Large intestine (tissue), 3 donors: Measurements from ENCODE around the gene RNF115. TPM values are rescaled to one million over a fixed set of nuclear protein-coding genes. Genes with fewer than 3 reads are reported as not detected.
A peak's percentile ranks its signal among the peaks of the same experiment; 100 is the strongest.
"Not testable (repeated sequence)": the region's sequence is repeated elsewhere in the genome, so short reads cannot be mapped to it uniquely, and the experiment has no call there.

Experiments used
- DNase-seq, 2 donors: peaks; one replicate each; pipeline versions ENCODE4 v3.0.0 to v3.0.0-alpha.2; 2013
- H3K27ac ChIP-seq: one replicate; pipeline ENCODE4 v1.5.1; 2013; ENCODE audit warnings: low read length
- H3K27me3 ChIP-seq: 2 replicates; pipeline ENCODE4 v1.6.1; 2013; ENCODE audit warnings: low read length; ENCODE audit not compliant: control insufficient read depth, insufficient read depth
- H3K36me3 ChIP-seq: 2 replicates; pipeline ENCODE4 v1.6.1; 2013; ENCODE audit warnings: low read length; ENCODE audit not compliant: control insufficient read depth, insufficient read depth
- H3K4me1 ChIP-seq: one replicate; pipeline ENCODE4 v1.6.1; 2013; ENCODE audit warnings: low read length; ENCODE audit not compliant: control insufficient read depth, insufficient read depth
- H3K4me3 ChIP-seq: one replicate; pipeline ENCODE4 v1.5.1; 2013; ENCODE audit warnings: low read length
- H3K9me3 ChIP-seq: one replicate; pipeline ENCODE4 v1.6.1; 2013; ENCODE audit warnings: mild to moderate bottlenecking, low read depth, low read length, moderate library complexity; ENCODE audit not compliant: control insufficient read depth
- WGBS: methylation state at CpG from one replicate; pipeline ENCODE4 v1.1.5; 2013; ENCODE audit warnings: low lambda C conversion rate; ENCODE audit not compliant: insufficient coverage; 5-methylcytosine and 5-hydroxymethylcytosine counted together
- polyA plus RNA-seq: library from polyadenylated mRNA; unstranded; fragments of 120-200 nt; gene quantifications from one replicate; pipeline ENCODE4 v1.2.1, GENCODE V29; 2013

The RNF115 gene
- polyA plus RNA-seq, 1 donor, result 14.7 TPM

DNA sequence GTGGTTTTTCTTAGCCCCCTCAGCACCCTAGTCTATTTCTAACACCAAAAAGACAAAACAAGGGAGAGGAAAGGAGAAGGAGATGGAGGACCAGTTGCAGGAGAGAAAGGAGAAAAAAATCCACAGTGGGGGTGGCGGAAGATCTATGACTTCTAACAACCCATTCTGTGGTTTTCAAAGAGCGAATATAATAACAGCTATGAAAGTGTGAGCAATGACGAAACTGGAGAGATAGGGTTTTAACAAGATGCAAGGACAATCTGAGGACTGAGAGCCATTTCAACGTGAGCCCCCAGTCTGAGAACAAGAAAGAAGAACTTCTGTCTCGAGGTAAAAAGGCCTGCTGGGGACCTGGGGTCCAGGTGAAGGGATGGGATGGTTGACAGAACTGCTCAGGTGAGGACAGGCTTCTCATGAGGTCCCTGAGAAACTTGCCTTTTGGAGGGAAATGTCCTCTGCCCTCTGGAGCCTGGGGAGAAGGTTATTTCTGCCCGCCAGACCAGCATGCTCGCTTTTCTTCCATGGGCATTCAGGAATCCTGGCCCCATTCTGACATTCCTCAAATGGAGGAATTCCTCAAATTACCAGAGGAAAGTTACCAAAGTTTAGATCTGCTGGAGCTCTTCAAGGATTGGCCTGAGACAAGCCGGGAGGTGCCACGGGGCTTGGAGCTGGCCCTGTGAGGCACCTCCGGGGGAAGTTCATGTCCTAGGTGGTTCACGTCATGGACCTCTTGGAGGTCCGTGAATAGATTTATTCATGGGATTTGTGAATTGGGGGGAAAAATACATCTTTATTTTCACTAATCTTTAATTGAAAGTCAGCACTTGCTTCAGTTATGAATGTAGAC, 104.4 kb downstream of the RNF115 start, which contains the start of gene CD160:
Gene CD160 (plus strand): TSS at position 270 of the 850 bp plus-strand sequence. CDS start 8,829 bp downstream, outside the sequence.
- 100% methylated on average over 1 of the region's 12 CpGs for WGBS
- no peak within 1 kb of the TSS for H3K4me3 ChIP-seq
- H3K9me3 ChIP-seq, result no peaks in the 10 kb centered on the region
- H3K27ac ChIP-seq, result no peak within 1 kb of the TSS
- DNase-seq, result no peak
- peaks cover 20% of the 10 kb centered on the region for H3K4me1 ChIP-seq
- H3K36me3 ChIP-seq, result no peaks in the 10 kb centered on the region
- H3K27me3 ChIP-seq, result peaks cover 4% of the 10 kb centered on the region

DNA sequence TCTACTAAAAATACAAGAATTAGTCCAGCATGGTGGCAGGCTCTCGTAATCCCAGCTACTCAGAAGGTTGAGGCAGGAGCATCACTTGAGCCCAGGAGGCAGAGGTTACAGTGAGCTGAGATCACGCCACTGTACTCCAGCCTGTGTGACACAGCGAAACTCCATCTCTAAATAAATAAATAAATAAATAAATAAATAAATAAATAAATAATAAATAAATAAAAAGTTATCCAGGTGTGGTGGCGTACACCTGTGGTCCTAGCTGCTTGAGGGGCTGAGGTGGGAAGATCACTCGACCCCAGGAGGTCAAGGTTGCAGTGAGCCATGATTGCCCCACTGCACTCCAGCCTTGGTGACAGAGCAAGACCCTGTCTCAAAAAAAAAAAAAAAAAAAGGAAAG, 105.4 kb downstream of the RNF115 start:
- not testable (repeated sequence) for H3K27ac ChIP-seq

GRCh38 chr1:145717833-145718232, 106.1 kb downstream of the RNF115 start:
- WGBS, result no CpG with 5 or more reads among the region's 1 CpG
- no peak overlapping the region for H3K4me3 ChIP-seq
- no peaks in the 10 kb centered on the region for H3K36me3 ChIP-seq
- DNase-seq, result no peak
- no peaks in the 10 kb centered on the region for H3K9me3 ChIP-seq
- H3K27me3 ChIP-seq, result peaks cover 4% of the 10 kb centered on the region
- H3K27ac ChIP-seq, result no peak overlapping the region
- H3K4me1 ChIP-seq, result peaks cover 28% of the 10 kb centered on the region

More for the DNA sequence above, 105.4 kb downstream of the RNF115 start:
- peaks cover 25% of the 10 kb centered on the region for H3K4me1 ChIP-seq
- H3K9me3 ChIP-seq, H3K27me3 ChIP-seq, DNase-seq, H3K36me3 ChIP-seq, H3K4me3 ChIP-seq: not testable (repeated sequence)
- no CpG with 5 or more reads among the region's 5 CpGs for WGBS

DNA sequence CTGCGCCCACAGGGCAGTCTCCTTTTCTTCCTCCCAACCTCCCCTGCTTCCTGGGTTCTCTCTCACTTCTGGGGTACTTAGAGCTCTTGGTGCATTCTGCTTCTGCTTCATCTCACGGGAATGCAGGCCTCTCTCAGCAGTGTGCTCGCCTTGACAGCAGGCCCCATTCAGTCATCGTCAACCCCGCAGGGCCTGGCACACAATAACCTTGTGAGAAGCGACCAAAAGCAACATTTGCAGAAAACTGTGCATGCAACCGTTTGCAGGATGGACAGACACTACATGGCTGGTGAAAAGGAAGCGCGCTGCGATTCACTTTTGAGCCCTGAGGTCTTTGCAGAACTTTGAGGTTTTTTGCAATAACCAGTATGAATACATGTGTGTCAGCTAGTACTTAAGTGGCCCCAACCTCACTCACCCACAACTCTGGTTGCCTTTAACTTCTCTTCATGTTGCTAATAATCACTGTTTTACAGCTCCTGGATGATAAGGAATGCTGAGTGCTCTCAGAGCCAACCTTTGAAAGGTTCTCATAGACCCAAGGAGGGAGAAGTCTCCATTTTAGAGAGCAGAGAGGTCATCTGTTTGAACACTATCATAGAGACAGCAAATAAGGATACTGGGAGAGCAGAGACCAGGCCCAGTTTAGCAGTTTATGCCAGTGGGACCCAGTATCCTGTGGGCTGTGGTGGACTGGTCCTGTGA, 107.1 kb downstream of the RNF115 start:
- Histone ChIP-seq H3K27me3 (peaks cover 4% of the 10 kb centered on the region), H3K9me3 (no peaks in the 10 kb centered on the region), H3K27ac (no peak overlapping the region), H3K4me3 (no peak overlapping the region), H3K36me3 (no peaks in the 10 kb centered on the region), H3K4me1 (peaks cover 30% of the 10 kb centered on the region)
- DNase-seq, result peak in 1 of 2 donors; percentile 68
- WGBS, result no CpG with 5 or more reads among the region's 10 CpGs

GRCh38 chr1:145714524-145715111, 109.3 kb downstream of the RNF115 start:
- Histone ChIP-seq H3K4me1 (peaks cover 40% of the 10 kb centered on the region), H3K27me3 (no peaks in the 10 kb centered on the region), H3K9me3 (no peaks in the 10 kb centered on the region), H3K27ac (peak overlapping the region; percentile 64), H3K36me3 (no peaks in the 10 kb centered on the region), H3K4me3 (no peak overlapping the region)
- peak; percentile 77 to 88 for DNase-seq
- WGBS, result 13% methylated on average over 3 of the region's 6 CpGs

- H3K27me3 ChIP-seq, result no peaks in the 10 kb centered on the region
- H3K36me3 ChIP-seq, result no peaks in the 10 kb centered on the region
- DNase-seq, result peak; percentile 94 to 98
- no peaks in the 10 kb centered on the region for H3K9me3 ChIP-seq
- H3K27ac ChIP-seq, result peak overlapping the region; percentile 67
- no CpG with 5 or more reads among the region's 3 CpGs for WGBS
- no peak overlapping the region for H3K4me3 ChIP-seq
- peaks cover 52% of the 10 kb centered on the region for H3K4me1 ChIP-seq
These were observed 112.7 kb downstream of the RNF115 start for GRCh38 chr1:145711213-145711651.

DNA sequence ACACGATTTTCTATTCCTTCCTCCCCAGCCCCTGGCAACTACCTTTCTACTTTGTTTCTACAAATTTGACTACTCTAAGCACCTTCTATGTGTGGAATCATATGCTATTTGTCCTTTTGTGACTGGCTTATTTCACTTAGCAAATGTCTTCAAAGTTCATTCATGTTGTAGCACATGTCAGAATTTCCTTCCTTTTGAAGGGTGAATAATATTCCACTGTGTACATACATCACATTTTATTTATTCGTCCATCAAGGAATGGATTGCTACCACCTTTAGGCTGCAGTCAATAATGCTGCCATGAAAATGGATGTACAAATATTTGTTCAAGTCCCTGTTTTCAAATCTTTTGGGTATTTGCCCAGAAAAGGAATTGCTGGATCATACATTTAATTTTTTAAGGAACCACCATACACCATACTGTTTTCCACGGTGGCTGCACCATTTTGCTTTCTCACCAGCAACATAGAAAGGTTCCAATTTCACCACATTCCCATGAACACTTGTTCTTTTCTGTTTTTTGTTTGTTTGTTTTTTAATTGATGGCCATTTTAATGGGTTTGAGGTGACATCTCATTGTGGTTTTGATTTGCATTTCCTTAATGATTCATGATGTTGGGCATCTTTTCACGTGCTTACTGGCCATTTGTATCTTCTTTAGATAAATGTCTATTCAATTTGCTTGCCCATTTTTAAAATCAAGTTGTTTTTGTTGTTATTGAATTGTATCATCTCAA, 113.4 kb downstream of the RNF115 start:
- WGBS, result 54% methylated on average over 3 of the region's 4 CpGs
- no peak for DNase-seq
- H3K9me3 ChIP-seq, result no peaks in the 10 kb centered on the region
- H3K4me3 ChIP-seq, result no peak overlapping the region
- H3K36me3 ChIP-seq, result no peaks in the 10 kb centered on the region
- no peaks in the 10 kb centered on the region for H3K27me3 ChIP-seq
- no peak overlapping the region for H3K27ac ChIP-seq
- peaks cover 50% of the 10 kb centered on the region for H3K4me1 ChIP-seq

DNA sequence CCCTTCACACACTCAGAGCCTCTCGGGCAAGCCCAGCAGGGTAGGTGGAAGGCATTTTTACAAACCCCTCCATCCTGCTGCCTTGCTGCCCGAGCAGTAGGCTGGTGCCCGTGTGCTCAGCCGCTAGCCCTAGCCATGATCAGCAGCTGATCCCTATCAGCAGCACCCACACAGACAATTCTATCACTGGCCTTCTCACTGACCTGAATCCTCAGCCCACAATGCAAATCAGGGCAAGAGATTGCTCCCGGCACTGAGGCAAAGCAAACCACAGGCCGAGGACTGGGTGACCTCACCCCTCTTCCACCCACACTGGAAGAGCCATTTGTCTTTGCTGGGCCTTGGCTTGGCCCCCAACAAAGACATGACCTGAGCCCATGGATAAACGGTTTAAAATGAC, 115.8 kb downstream of the RNF115 start:
- Histone ChIP-seq H3K4me1 (peaks cover 39% of the 10 kb centered on the region), H3K4me3 (no peak overlapping the region), H3K27ac (peak overlapping the region; percentile 91), H3K9me3 (no peaks in the 10 kb centered on the region), H3K27me3 (no peaks in the 10 kb centered on the region), H3K36me3 (no peaks in the 10 kb centered on the region)
- no CpG with 5 or more reads among the region's 7 CpGs for WGBS
- DNase-seq, result peak in 1 of 2 donors; percentile 21

DNA sequence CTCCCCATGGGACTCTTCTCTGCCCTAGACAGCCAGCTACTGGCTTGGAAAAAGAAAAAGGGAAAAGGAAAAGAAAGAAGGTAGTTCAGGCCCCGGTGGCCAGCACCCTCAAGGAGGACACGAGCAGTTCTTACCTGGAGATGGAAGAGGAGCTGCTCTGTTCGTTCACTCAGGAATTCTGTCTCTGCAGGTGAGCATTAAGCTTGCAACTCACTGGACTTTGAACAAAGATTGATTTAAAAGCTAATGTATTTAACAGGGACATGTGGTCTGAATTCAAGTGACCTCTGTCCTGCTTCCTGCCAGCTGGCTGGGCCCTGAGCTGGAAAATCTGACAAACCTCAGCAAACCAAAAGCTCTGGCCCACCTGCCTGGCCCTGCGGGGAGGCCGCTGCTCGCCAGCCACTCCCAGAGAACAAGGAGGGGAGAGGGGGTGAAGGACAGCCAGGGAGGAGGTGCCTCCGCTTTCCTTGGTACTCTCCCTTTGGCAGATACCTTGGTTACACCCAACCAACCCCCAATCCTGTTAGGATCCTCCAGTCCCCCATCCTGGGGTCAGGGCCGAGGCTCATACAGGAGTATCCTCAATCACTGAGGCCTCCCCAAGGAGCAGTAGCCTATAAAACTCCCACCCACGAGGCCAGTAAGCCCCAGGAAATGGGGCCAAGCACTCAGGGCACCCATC, 116.6 kb downstream of the RNF115 start, which contains the start of gene PDZK1:
Gene PDZK1 (minus strand): TSS at position 186 of the 685 bp plus-strand sequence. CDS start 19,347 bp downstream, outside the sequence.
- no peaks in the 10 kb centered on the region for H3K27me3 ChIP-seq
- peak; percentile 76 to 88 for DNase-seq
- H3K4me3 ChIP-seq, result peak within 1 kb of the TSS; percentile 42
- H3K9me3 ChIP-seq, result no peaks in the 10 kb centered on the region
- no CpG with 5 or more reads among the region's 9 CpGs for WGBS
- no peaks in the 10 kb centered on the region for H3K36me3 ChIP-seq
- peaks cover 39% of the 10 kb centered on the region for H3K4me1 ChIP-seq
- peak within 1 kb of the TSS; percentile 91 for H3K27ac ChIP-seq
